NCI-H2196 (cell line): ENCODE measurements around the gene CCDC191.

Experiments
- DNase-seq: peaks from one replicate; lab custom pipeline; 2025; ENCODE audit not compliant: unreplicated experiment; lab: John Stamatoyannopoulos, UW

CCDC191 gene

GRCh38 chr3:113966172-113966571 lies 90.2 kb downstream of the CCDC191 start:
- no peak for DNase-seq

- no peak for DNase-seq
These were observed 92.4 kb downstream of the CCDC191 start for GRCh38 chr3:113963879-113964278.

- no peak for DNase-seq
These were observed 102.1 kb downstream of the CCDC191 start for GRCh38 chr3:113954091-113954685.

GRCh38 chr3:113953677-113954076 lies 102.6 kb downstream of the CCDC191 start:
- no peak for DNase-seq

- DNase-seq, result no peak
These were observed 103.4 kb downstream of the CCDC191 start for GRCh38 chr3:113952921-113953320.

- DNase-seq, result peak; percentile 74
These were observed 108.1 kb downstream of the CCDC191 start for GRCh38 chr3:113948015-113948917.

- peak; percentile 89 for DNase-seq
These were observed 108.8 kb downstream of the CCDC191 start, which contains the start of gene ZDHHC23 for GRCh38 chr3:113947372-113948014. TSS of gene ZDHHC23 (plus strand) at chr3:113948013. CDS start at chr3:113948803, 790 bp downstream.

GRCh38 chr3:113946831-113947230 lies 109.5 kb downstream of the CCDC191 start:
- no peak for DNase-seq

GRCh38 chr3:113927556-113927955 lies 128.8 kb downstream of the CCDC191 start:
- DNase-seq, result no peak

- DNase-seq, result no peak
These were observed 141.7 kb downstream of the CCDC191 start for GRCh38 chr3:113914646-113915045.
